Measurements from ENCODE around the gene WEE1.

WEE1 gene

DNA sequence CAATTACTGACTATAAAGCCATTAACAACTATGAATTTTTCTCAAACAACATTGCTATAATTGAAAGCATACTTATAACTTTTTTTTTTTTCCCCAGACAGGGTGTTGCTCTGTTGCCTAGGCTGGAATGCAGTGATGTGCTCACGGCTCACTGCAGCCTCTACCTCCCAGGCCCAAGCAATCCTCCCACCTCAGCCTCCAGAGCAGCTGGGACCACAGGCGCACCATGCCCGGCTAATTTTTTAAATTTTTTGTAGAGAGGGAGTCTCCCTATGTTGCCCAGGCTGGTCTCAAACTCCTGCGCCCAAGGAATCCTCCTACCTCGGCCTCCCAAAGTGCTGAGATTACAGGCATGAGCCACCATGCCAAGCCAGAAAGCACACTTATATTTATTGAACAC lies 6.1 kb upstream of the WEE1 start:
- no peak for DNase-seq

DNA sequence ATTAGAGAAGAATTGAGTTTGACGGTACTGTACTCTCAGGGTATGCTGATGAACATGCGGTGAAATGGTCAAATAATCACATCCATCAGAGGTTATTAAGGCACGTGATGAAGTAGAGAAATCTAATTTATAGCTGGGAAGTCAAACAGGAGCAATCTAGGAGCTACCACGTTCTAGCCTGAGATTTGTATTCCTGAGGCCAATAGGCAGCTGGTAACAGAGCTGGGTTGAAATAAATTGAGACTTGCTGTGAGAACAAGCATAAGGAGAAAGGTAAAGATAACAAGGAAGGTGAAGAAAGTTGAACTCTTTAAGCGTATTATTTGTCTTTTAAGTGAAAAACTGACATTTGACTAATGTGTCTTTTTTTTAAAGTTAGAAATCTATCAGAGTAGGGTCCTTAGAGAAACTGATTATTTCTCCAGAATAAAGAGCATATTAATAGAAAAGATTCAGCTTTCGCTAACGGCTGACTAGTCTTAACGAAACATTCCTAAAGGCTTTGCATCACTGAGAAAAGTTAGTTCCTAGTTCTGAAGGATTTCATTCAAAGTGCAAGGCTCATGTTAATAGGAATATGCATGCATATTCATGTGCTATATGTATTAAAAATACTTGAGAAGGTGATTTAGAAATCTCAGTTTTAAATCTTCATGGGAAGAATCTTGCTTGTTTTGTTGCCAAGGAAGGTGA lies 5.2 kb upstream of the WEE1 start:
- no peak for DNase-seq

DNA sequence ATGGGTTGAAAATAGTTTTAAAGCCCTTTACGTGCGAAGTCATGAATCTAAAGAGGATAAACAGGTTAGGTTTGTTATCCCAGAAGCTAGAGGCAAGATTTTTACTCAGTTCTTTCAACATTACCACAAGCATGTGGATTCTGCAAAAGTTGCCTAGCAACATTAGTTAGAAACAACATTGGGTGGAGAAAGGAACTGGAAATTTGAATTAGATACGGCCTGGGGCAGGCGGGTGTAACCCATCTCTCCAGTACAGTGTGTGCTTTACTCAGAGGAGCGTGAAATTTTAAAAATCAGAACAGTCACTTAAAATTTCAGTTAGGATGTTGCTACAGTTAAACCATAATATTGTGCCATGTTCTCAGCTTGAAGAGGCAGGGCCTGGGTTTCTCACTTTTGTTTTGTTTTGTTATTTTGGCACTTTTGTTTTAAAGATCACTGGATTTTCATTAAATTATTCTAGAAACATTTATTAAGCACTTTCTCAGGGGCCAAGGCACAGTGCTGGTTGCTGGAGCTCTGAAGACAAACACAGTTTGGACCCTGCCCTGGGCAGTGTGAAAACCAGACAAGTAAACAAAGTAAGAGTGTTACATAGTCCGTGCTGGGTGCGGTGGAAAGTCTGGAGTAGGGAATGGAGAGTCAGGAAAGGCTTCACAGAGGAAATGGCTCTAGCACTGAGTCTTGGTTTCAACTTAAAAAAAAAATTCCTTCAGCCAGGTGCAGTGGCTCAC lies 4.4 kb upstream of the WEE1 start:
- peak; percentile 83 for DNase-seq

DNA sequence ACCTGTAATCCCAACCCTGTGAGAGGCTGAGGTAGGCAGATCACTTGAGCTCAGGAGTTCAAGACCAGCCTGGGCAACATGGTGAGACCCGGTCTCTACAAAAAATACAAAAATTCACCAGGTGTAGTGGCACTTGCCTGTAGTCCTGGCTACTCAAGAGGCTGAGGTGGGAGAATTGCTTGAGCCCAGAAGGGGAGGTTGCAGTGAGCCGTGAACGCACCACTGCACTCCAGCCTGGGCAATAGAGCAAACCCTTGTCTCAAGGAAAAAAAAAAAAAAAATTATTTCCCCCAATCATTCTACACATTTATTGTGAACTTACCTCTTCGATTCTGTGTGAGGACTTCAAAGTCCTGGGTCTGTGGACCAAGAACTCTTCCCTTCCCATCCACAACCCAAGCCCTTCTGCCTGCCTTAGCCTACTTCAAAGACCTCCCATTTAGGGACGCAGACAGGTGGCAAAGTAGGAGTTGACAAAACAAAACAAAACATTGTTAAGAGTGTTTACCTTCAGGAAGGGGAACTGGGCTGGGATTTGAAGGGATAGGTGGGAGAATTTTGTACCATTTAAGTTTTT lies 3.8 kb upstream of the WEE1 start:
- DNase-seq = no peak

DNA sequence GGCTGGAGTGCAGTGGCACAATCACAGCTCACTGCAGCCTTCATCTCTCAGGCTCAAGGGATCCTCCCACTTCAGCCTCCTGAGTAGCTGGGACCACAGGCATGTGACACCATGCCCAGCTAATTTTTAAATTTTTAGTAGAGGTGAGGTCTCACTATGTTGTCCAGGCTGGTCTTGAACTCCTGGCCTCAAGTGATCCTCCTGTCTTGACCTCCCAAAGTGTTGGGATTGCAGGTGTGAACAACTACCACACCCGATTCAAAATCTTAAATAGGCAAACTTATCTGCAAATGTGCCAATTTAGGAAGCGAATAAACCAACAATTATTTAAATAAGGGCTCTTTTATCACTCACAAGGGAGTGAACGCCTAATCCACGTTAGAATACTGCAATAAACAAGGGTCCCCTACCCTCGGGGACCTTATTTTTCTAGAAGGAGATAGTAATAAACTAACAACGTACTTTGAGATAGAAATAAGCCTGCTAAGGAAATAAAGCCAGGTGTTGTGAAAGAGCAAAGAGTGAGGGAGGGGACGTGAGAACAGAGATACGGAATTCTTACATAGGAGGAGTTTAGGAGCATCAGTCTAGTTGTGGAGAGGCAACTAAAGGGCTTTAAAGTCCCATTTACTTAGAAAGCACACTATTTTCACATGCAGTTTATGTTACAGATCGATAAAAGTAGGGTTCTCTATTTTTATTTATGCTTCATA lies 3.0 kb upstream of the WEE1 start:
- DNase-seq = no peak

DNA sequence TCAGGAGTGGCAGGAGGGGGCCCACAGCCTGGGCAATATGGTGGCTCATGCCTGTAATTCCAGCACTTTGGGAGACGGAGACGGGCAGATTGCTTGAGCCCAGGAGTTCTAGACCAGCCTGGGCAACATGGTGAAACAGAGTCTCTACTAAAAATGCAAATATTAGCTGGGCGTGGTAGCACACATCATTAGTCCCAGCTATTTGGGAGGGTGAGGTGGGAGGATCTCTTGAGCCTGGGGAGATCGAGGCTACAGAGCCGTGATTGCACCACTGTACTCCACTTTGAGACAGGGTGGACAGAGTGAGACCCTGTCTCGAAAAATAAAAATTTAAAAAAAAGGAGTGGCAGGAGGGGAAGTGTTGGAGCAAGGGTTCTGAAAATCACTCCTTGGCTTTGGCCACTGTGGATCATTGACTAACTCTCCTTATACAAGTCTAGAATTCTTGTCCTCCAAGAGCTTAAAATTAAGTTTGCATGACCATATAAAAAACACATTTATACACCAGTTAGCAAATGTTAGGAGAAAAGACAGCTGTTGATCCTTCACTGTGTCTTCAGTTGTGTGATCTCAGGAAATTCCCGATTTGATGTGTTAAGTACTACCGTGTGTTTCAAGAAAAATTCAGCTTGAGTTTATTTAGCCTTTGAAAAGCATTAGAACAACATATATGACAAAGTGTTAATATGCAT lies 2.3 kb upstream of the WEE1 start:
- no peak for DNase-seq

DNA sequence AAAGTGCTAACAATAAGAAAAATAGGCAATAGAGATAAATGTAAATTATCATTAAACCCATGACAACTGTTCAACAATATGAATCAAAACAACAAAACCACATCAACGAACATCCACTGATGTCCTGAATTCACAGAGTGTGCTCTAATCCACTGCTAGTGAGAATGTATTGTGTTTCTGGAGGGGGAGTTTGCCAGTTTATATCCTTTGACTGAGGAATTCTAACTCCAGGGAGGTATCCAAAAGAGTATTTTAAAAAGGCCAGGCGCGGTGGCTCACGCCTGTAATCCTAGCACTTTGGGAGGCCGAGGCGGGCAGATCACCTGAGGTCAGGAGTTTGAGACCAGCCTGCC lies 1.7 kb upstream of the WEE1 start:
- DNase-seq = no peak

DNA sequence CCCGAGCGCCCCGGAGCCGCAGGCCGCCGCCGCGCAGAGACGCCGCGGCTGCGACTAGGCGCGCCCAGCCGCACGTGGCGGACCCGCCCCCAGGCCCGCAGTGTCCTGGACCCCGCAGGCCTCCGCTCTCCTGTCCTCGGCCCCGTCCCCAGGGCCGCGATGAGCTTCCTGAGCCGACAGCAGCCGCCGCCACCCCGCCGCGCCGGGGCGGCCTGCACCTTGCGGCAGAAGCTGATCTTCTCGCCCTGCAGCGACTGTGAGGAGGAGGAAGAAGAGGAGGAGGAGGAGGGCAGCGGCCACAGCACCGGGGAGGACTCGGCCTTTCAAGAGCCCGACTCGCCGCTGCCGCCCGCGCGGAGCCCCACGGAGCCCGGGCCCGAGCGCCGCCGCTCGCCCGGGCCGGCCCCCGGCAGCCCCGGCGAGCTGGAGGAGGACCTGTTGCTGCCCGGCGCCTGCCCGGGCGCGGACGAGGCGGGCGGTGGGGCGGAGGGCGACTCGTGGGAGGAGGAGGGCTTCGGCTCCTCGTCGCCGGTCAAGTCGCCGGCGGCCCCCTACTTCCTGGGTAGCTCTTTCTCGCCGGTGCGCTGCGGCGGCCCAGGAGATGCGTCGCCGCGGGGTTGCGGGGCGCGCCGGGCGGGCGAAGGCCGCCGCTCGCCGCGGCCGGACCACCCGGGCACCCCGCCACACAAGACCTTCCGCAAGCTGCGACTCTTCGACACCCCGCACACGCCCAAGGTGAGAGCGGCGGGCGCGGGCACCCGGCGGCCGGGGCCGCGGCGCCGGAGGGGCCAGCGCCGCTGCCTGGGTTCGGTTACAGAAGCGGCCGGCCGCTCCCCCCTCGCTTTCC lies 528 bp downstream of the WEE1 start:
- peak; percentile 45 for DNase-seq

DNA sequence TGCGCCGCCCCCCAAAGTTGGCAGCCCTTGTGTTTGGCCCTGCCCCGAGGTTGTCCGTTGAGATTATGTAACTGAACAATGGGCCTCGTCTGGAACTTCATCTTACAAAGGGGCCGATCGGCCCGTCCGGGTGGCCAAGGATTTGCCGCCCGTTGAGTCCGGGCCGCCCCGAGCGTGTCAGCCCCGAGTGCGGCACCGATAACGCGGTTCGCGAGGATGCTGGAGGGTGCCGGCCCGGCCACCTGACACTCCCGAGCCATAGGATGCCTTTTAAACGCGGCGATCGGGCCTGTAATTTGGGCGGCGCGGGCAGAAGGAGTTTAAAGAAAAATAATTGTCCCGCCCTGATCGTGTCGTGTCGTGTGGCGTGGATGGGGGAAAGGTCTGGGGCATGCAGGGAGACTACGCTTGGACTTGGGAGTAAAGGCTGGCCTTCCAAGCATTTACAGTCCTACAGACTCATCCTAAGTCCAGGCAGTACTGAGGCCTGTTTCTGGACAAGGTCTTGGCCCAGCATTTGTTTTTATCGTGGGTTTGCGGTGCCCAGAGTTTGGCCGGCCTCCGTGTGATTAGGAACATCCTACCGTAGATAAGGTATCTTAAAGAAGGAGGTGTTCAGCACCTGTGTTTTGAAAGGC lies 1.3 kb downstream of the WEE1 start:
- DNase-seq = peak; percentile 63

DNA sequence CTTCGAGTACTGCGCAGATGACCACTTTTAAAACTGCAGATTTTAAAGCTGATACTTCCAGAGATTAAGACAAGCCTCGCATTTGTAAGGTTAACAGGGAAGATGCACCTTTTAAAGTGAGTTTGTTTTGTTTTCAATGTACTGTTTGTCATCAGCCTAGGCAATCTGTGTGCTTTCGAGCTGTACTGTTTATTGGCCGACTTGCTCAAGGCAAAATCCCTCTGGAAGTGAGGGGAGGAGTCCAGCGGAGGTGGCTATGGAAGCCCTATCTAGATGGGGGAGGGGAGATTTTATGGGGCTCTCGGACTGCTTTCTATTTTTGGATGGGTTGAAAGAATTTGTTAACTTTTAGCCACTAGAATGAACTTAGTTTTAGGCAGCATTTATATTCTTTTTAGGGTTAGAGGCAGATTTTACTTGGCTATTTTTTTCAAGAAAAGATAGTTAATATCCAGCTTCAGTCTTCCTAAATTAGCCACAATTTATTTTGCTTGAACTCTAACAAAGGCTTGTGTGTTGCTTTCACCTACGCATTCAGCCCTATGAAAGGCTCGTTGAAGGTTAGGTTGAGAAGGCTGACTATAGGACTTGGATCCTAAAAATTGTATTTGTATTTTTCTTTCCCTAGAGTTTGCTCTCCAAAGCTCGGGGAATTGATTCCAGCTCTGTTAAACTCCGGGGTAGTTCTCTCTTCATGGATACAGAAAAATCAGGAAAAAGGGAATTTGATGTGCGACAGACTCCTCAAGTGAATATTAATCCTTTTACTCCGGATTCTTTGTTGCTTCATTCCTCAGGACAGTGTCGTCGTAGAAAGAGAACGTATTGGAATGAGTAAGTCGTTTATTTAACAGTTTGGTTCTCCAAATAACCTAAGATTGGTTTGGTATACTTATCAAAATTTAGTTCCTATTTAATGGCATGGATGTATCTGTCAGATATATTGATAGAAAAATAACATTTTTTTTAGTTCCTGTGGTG lies 2.1 kb downstream of the WEE1 start:
- DNase-seq = peak; percentile 77

DNA sequence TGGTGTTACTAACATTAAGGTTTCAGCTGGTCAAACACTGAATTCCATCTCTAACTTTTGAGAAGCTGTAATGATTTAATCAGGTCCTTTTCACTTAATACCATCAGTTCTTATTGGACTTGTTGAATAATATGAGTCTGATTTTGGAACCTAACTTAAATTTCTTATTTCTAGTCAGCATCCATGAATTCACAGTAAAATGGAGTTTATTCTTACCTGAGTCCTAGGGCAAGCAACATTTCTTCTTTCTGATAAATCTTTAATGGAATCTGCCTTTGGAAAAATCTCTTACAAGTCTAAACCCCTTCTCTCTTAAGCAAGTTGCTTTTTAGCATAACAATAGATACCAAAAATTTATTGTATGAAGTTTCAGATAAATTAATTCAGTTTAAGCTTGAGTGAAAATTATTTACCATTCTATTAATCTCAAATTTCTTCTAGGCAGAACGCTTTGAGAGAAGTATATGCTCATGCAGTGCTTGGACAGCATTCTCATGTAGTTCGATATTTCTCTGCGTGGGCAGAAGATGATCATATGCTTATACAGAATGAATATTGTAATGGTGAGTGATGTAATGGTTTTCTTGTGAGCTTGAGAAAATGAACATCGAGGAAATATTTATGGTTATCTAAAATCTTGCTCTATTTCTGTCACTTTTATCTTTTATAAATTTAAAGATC lies 3.4 kb downstream of the WEE1 start:
- DNase-seq = no peak

DNA sequence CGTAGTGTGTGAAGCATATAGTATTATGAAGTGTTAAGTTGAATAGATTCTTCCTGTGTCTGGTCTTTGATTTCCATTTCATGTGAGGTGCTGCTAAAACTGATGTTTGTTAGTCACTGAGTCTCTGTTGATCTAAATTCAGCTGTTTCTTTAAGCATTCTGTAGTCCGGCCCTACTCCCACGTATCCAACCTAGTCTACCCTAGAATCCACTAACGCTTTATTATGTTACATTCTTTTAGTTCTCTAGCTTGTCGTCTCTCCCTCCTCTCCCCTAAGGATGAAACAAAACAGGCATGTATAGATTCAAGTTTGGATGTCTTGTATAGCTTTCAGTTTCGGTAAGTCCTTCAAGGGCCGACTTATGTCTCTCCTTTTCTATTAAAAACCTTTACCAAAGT lies 4.1 kb downstream of the WEE1 start:
- no peak for DNase-seq

DNA sequence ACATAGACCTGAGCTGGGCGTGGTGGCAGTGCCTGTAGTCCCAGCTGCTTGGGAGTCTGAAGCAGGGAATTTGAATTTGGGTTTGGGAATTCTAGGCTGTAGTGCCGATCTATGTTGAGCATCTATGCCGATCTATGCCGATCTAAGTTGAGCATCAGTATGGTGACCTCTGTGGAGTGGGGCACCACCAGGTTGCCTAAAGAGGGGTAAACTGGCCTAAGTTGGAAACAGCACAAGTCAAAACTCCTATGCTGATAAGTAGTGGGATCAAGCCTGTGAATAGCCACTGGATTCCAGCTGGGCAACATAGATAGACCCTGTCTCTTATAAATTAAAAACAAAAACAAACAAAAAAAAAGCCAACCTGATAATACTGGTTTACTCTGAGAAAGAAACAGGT lies 7.4 kb downstream of the WEE1 start:
- DNase-seq = no peak

DNA sequence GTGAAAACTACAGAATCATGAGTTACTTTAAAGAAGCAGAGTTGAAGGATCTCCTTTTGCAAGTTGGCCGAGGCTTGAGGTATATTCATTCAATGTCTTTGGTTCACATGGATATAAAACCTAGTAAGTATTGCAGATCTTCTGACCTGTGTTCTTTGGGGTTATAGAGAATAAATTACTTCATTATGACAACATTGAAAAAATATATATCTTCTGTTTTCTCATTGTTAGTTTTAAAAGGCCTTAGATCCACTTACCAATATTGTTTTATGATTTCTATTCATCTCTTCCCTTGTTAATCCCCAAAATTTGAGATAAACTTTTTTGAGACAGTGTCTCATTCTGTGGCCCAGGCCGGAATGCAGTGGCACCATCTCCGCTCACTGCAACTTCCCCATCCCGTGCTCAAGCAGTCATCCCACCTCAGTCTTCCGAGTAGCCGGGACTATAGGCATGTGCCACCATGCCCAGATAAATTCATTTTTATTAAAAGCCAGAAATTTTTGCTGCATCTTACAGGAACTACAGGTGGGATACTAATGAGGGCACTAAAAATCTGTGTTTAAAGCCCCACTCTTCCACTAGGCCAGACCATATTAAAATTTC lies 8.2 kb downstream of the WEE1 start:
- no peak for DNase-seq

DNA sequence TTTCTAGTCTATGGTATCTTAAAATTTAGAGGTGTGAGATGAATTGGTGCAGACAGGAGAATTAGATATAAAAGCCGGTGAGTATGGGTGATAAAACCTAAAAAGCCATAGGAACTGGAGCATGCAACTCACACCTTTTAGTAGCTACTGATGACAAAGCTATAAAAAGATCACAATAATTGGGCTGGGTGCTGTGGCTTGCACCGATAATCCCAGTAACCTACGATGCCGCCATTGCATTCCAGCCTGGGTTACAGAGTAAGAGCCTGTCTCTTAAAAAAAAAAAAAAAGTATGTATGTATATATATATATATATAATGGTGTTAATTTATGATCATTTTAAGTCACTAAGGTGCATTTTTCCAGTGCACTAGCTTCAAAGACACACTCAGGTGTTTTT lies 17.2 kb downstream of the WEE1 start:
- no peak for DNase-seq

DNA sequence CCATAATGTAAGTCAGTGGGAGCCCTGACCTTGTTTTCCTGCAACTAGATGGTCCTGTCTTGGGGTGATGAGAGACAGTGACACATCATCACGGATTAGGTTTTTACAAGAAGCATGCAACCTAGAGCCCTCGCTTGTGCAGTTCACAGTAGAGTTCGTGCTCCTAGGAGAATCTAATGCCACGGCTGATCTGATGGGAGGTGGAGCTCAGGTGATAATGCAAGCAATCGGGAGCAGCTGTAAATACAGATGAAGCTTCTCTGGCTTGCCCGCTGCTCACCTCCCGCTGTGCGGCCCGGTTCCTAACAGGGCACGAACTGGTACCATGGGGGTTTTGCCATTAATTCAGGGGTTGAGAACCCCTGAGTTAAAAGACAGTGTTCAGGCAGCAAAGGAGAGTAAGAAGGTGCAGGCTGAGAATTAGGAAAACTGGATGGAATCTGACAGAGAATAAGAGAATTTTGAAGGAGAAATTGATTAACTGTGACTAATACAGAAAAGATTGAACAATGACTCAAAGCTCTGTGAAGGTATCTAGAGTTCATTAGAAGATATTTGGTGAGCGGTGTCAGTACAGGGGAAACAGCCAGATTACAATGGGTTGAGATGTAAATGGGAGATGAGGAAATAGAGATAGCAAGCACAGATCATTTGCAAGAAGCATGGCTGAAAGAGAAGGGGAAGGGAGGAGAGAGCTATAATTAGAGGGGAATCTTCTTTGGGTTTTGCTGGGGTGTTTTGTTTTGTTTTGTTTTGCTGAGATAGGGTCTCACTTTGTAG lies 21.0 kb downstream of the WEE1 start:
- DNase-seq = no peak

DNA sequence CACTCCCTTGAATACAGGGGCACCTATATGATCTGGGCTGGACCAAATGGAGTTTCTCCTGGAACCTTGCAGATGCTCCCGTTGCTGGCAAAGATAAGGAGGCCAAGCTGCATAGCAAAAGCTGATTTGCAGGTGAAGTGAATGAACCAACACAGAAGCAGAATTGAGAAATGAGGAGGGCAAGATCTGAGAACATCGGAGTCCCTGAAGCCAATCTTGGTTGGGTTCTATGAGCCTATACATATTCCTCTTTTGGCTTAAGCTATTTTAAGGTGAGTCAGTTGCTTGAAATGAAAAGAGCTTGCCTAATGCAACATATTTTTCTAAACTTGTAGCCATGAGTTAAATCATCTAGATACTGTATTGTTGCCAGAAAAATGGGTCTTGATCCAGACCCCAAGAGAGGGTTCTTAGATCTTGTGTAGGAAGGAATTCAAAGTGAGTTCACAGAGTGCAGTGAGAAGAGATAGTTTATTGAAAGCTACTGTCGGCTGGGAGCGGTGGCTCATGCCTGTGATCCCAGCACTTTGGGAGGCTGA lies 23.5 kb downstream of the WEE1 start:
- DNase-seq = no peak

DNA sequence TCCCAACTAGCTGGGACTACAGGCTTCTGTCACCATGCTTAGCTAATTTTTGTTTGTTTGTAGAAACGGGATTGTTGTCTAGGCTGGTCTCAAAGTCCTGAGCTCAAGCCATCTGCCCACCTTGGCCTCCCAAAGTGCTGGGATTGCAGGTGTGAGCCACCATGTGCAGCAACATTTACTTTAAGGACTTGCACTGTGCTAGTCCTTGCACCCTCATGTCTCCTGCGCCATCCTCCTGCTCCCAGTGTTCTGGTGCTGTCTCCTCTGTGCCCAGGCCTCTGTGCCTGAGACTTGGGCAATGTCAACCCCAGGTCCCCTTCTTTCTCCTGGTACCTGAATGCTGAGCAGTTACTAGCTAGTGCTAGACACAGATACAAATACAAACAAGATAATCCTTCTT lies 26.7 kb downstream of the WEE1 start:
- no peak for DNase-seq

Measured in hematopoietic multipotent progenitor cell treated with erythropoietin and hydrocortisone succinate and interleukin-3 and kit ligand, for 4 days (in vitro differentiated cells).